Bronchial epithelial cell (primary cell): ENCODE measurements around the gene UVRAG. TPM values are rescaled to one million over a fixed set of nuclear protein-coding genes. Genes with fewer than 3 reads are reported as not detected.

Experiments
- DNase-seq: peaks from one replicate; pipeline ENCODE4 v3.0.0-alpha.2; 2010; ENCODE audit warnings: low read depth
- FAIRE-seq: peaks from 2 replicates; lab custom pipeline; 2011; peaks lifted over from hg19 to GRCh38; lab: Jason Lieb, UNC
- H3K27me3 ChIP-seq: 2 replicates; pipeline ENCODE4 v1.5.1; 2011; ENCODE audit warnings: low read length; ENCODE audit not compliant: control insufficient read depth, insufficient read depth
- H3K36me3 ChIP-seq: 2 replicates; pipeline ENCODE4 v1.5.1; 2011; ENCODE audit warnings: low read length; ENCODE audit not compliant: control insufficient read depth, insufficient read depth
- H3K4me3 ChIP-seq: 2 replicates; pipeline ENCODE4 v1.5.1; 2011; ENCODE audit warnings: mild to moderate bottlenecking, low read depth, low read length, control low read depth
- total RNA-seq: library from RNA; depleted of rRNA; stranded (reverse); fragments of >200 nt; gene quantifications from 2 replicates; pipeline ENCODE4 v1.2.1, GENCODE V29; 2014
- TF ChIP-seq, protein P1 (sequence below): IDR thresholded peaks from 2 replicates; pipeline ENCODE4 v1.5.1; 2011; ENCODE audit warnings: mild to moderate bottlenecking, moderate library complexity, low read length, control low read depth, inconsistent platforms; ENCODE audit not compliant: insufficient read depth, severe bottlenecking

UVRAG gene
- total RNA-seq, 1 donor from 2014 or later: 11.1 TPM

DNA sequence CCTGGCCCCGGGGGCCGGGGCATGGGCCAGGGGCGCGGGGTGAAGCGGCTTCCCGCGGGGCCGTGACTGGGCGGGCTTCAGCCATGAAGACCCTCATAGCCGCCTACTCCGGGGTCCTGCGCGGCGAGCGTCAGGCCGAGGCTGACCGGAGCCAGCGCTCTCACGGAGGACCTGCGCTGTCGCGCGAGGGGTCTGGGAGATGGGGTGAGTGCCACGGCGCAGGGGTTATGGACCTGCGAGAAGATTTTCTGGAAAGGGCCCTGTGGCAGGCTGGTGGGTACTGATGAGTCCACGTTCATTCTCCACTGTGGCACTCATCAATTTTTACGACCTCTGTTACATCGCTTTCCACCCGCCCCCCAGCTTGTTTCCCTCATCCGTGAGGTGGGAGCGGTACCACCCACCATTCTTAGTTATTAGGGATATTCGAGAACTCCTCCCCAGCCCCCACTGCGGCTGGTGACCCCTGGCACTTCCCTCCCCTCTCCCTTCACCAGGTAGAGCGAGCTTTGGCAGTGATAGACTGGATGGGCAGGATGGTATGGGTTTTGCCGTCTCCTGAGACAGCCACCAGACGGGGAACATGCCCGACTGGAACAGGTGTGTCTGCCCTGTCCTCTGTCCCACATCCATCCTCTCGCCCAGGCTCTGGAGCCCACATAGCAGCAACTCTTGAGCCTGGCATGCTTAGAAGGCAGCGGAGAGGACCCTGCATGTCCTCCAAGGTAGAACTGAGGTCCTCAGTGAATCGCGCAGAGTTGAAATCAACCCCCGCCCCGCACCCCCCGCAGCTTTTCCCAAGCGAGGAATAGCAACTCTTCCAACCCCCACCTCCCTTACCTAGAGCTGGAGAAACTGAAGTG lies 45.9 kb upstream of the UVRAG start:
- Histone ChIP-seq H3K27me3 (no peaks in the 10 kb centered on the region), H3K36me3 (no peaks in the 10 kb centered on the region), H3K4me3 (peak overlapping the region; percentile 54)
- TF ChIP-seq, protein P1, sequence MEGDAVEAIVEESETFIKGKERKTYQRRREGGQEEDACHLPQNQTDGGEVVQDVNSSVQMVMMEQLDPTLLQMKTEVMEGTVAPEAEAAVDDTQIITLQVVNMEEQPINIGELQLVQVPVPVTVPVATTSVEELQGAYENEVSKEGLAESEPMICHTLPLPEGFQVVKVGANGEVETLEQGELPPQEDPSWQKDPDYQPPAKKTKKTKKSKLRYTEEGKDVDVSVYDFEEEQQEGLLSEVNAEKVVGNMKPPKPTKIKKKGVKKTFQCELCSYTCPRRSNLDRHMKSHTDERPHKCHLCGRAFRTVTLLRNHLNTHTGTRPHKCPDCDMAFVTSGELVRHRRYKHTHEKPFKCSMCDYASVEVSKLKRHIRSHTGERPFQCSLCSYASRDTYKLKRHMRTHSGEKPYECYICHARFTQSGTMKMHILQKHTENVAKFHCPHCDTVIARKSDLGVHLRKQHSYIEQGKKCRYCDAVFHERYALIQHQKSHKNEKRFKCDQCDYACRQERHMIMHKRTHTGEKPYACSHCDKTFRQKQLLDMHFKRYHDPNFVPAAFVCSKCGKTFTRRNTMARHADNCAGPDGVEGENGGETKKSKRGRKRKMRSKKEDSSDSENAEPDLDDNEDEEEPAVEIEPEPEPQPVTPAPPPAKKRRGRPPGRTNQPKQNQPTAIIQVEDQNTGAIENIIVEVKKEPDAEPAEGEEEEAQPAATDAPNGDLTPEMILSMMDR: no peak
- FAIRE-seq: no peak
- DNase-seq: no peak

DNA sequence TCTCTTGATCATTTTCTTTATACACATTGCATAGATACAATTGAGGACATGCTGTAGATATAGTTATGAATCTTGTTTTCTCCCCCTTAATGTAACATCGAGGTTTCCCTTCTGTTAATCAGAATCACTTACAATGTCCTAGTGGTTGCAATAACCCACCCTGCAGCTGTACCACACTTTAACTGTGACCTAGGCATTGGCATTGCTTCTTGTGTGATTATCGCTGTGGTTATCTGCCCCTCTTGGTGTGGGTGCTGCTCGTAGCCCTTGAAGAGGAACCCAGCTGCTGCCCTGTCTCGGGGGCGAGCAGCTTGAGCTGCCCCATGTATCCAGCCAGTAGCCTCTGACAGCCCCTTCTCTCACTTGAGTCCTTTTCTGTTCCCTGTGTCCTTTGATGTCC lies 44.9 kb upstream of the UVRAG start:
- no peaks in the 10 kb centered on the region for H3K27me3 ChIP-seq
- FAIRE-seq (no peak), DNase-seq (no peak)
- TF ChIP-seq, protein P1: no peak
- no peak overlapping the region for H3K4me3 ChIP-seq
- no peaks in the 10 kb centered on the region for H3K36me3 ChIP-seq

DNA sequence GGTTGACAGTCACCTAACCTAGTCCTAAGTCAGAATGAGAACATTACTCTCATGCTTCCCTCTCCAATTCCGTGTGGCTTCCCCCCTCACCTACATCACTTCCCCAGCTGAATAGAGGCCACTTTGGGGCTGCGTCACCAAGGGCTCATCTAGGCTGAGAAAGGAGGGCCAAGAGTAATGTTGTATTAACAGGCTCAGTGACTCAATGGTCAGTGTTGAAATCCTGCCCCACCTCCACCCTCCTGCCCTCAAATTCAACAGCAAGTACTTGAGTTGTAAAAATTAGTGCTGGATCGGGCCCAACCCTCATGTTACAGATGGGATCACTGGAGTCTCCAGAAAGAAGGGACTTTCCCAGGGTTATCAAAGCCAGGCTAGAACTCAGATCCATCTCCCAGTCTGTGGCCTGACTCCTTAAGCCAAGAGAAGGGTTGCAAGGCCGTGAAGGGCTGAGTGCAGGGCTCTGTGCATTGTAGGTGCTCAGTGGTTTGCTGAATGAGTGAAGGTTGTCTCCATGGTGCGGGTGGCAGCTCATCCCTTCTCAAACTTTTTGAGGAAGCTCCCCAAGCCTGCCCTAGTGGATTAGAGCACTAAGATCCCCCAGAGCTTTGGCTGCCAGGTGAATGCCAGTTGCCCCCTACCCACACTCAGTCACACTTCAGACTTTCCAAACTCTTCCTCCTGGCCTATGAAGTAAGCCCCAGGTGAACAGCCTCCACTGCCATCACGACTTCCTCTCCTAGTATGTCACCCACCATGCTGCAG lies 43.2 kb upstream of the UVRAG start:
- peak; percentile 93 for DNase-seq
- TF ChIP-seq, protein P1: no peak
- H3K36me3 ChIP-seq: no peaks in the 10 kb centered on the region
- no peak for FAIRE-seq
- no peak overlapping the region for H3K4me3 ChIP-seq
- no peaks in the 10 kb centered on the region for H3K27me3 ChIP-seq

DNA sequence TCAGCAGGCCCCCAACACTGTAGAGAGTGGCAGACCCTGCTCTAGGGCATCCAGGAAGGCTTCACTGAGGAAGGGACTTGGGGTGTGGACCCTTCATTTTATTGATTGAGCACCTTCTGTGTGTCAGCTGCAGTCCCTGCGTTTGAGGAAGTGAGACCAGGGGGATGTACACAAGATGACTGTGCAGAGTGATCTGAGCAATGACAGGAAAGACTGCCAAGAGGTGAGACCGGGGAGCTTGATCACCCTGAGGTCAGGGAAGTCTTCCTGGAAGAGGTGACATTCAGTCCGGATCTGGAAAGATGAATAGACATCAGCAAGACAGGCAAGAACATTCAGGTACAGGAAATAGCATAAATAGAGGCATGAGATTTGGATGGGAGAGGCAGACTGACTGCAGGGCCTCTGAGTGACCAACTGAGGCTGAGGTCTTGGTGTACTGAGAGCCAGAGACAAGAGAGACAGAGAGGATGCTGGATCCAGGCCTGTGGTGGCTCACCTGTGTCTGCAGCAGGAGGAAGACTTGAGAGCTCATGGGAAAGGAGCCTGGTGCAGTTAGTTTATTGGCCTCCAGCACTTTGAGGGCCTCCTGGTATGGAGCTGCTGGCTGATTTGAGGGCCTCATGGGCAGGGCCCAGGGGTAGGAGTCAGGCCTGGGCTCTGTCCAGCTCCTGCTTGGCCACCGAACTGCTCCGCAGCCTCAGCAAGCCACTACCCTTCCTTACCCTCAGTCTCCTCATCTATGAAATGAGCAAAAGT lies 41.2 kb upstream of the UVRAG start:
- FAIRE-seq (no peak), DNase-seq (peak; percentile 20)
- TF ChIP-seq, protein P1: no peak

DNA sequence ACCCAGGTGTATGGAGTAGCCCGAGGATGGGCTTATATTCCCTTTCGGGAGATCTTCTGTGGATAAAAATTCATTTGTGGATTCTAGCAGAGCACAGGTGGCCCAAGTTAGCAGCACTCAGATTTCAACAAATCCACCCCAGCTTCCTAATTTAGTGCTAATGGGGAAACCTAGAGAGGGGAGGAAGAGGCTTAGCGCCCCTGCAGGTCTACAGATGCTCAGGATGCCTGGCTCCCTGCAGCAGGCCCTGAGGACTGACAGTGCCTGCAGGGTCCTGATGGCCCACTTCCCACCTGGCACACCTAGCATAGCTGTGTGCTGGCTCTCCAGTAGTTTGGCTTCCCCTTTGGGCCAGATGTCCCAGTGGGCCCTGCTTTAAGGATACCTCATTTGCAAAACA lies 40.0 kb upstream of the UVRAG start:
- DNase-seq: no peak
- Histone ChIP-seq H3K27me3 (no peaks in the 10 kb centered on the region), H3K36me3 (no peaks in the 10 kb centered on the region), H3K4me3 (no peak overlapping the region)
- TF ChIP-seq, protein P1: no peak
- FAIRE-seq: no peak

More for the DNA sequence above, 41.2 kb upstream of the UVRAG start:
- no peaks in the 10 kb centered on the region for H3K27me3 ChIP-seq
- H3K4me3 ChIP-seq: no peak overlapping the region
- H3K36me3 ChIP-seq: no peaks in the 10 kb centered on the region
